ENCODE measurements around the gene CRABP2.

GRCh38 chr1:156671804-156672203, 33.6 kb downstream of the CRABP2 start:
- TF ChIP-seq EZH2 (IDR thresholded peaks at IDR 0.05; ENCODE audit: insufficient read depth, poor library complexity, severe bottlenecking): no peak
- TF ChIP-seq EZH2phosphoT487 (IDR thresholded peaks at IDR 0.05; ENCODE audit: insufficient read depth, low read depth): no peak

Data from GM23248 (cell line).